GM21529 (cell line): ENCODE results near the gene SIL1.

ENCODE experiments used
- ATAC-seq: cut with Tn5 transposase; IDR thresholded peaks from one replicate; pipeline ENCODE4 v1.9.1; 2021; ENCODE audit not compliant: unreplicated experiment

The SIL1 gene

DNA sequence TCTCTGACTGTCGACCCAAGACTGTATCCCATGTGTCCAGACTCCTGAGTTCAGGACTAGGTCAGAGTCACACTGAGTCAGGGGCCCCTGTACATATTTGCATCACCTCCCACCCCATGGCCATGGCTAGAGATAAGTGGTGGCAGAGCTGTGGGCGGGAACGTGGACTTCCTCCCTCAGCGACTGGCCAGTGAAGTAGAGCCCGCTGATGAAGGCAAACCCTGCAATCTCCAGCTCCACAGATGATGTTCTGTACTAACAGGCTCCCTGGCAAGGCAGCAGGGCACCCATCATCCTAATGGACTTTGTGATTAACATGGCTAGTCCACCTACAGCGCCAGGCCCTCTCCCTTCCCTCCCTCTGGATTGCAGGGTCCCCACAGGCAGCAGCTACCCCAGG lies 212.5 kb downstream of the SIL1 start:
- ATAC-seq = no peak

- ATAC-seq = no peak
Observed at GRCh38 chr5:138985256-138985655, 212.9 kb downstream of the SIL1 start.

DNA sequence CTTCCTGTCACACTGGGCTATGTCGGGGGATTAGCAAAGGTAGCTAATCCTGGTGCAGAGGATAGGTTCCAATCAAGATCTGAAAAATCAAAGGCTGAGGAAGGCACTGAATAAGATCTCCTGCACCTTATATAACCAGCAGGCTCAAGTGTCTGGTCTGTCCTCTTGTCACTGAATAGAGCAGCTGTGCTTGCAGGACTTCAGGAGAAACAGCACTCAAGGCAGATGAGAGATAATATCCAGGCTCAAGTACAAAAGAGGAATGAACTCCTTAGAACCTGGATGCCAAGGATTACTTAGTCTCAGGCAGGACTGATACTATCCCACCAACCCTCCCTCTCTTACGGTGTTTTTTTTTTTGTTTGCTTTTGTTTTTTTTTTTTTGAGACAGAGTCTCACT lies 214.2 kb downstream of the SIL1 start:
- no peak for ATAC-seq

GRCh38 chr5:138981586-138981985 lies 216.6 kb downstream of the SIL1 start:
- no peak for ATAC-seq

- ATAC-seq = no peak
Observed at GRCh38 chr5:138981131-138981530, 217.0 kb downstream of the SIL1 start.

GRCh38 chr5:138980441-138980840 lies 217.7 kb downstream of the SIL1 start:
- no peak for ATAC-seq

DNA sequence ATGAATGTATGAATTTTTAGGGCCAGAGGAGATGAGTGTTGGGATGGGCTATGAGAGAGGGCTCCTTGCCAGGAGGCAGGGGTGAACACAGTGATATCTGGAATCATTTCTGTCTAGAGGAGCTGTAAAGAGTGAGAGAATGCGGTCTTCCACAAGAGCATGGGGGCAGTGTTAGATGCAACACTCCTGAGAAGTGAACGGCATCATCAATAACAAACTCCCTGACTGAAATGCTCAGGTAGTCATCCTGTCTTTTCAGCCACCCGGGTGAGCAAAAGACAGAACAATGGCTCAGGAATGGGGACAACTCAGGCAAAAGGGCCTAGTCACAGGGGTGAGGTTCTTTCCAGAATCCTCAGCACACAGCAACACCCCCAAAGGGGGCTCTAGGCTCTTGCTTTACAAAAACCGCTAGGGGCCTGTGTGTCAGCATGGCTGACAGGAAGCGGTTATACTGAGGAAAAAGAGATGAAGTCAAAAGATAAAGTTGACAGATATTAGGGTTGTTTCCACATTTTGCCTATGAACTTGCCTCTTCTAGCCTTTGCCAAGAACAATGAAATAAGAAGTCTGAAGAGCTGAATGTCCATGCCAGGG lies 218.4 kb downstream of the SIL1 start:
- no peak for ATAC-seq

- ATAC-seq = no peak
Observed at GRCh38 chr5:138978581-138978980, 219.6 kb downstream of the SIL1 start.

DNA sequence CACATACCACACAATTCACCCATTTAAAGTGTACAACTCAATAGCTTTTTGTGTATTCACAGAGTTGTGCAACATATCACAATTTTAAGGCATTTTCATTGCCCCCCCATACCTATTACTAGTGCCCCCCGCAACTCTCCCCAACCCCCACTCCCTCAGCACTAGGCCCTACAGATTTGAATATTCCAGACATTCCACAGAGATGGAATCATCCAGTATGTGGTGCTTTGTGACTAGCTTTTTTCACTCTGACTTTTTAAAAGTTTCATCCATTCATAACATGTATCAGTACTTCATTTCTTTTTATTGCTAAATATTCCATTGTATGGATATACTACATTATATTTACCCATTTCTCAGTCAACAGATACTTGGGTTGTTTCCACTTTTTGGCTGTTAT lies 220.1 kb downstream of the SIL1 start:
- no peak for ATAC-seq

DNA sequence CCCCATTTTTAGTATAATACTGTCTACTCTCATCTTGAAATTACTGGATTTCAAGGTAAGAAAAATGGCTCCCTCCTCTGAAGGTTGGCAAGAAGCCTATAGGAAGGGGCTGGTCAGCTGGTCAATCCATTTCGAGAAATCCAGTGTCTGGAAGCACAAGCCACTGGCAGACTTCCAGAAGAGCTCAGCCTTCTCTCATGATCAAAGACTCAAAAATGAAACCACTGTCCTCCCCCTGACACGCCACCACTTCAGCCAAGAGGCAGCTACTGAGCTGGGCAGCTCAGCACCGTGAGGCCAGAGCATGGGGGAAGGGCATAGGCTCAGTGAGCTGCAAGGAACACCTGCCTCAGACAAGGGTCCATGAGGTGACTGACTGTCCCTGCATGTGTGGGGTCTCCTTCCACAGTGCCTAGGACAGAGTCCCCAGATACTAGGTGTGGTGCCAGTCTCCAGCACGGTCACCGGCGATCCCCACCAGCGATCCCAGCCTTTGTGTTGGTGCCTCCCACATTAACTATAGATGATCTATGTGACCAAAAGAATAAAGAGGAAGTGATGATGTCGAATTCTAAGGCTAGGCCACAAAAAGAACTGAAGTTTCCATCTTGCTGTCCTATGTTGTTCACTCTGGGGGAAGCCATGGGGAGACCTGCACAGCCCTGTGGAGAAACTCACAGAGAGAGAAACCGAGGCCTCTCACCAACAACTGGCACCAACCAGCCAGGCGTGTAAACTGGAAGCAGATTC lies 222.9 kb downstream of the SIL1 start:
- no peak for ATAC-seq

- ATAC-seq = no peak
Observed at GRCh38 chr5:138974227-138975063, 223.7 kb downstream of the SIL1 start.

- no peak for ATAC-seq
Observed at GRCh38 chr5:138972836-138973235, 225.3 kb downstream of the SIL1 start.

- ATAC-seq = no peak
Observed at GRCh38 chr5:138972230-138972629, 225.9 kb downstream of the SIL1 start.

GRCh38 chr5:138969323-138970002 lies 228.7 kb downstream of the SIL1 start:
- ATAC-seq = no peak

DNA sequence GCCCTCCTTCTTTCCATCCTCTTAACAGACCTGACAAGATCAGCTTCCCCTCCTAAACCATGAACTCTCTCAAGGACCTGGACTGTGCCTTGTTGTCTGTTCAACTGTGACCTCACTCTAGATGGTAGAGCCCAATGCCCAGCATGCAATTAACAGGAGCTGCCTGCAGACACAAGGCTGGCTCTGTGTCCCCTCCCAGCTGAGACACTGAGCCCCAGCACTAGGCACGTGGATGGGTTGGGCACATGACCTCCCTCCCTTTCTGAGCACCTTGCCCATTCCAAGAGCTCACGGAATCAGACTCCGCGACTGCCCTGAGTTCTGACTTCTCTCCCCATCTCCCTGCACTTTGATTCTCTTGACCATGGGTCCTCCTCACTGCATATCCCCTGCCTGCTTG lies 229.6 kb downstream of the SIL1 start:
- ATAC-seq = no peak

GRCh38 chr5:138967791-138968448 lies 230.2 kb downstream of the SIL1 start:
- no peak for ATAC-seq

GRCh38 chr5:138966236-138966985 lies 231.8 kb downstream of the SIL1 start:
- ATAC-seq = no peak

GRCh38 chr5:138965626-138966025 lies 232.5 kb downstream of the SIL1 start:
- ATAC-seq = no peak

- ATAC-seq = no peak
Observed at GRCh38 chr5:138964647-138965201, 233.4 kb downstream of the SIL1 start.
